Activated T-cell treated with anti-CD3 and anti-CD28 coated beads for 4 hours (primary cell): ENCODE measurements around the gene DOCK9.

Experiments
- DNase-seq: peaks from one replicate; pipeline ENCODE4 v3.0.0-alpha.2; 2020

Gene DOCK9

DNA sequence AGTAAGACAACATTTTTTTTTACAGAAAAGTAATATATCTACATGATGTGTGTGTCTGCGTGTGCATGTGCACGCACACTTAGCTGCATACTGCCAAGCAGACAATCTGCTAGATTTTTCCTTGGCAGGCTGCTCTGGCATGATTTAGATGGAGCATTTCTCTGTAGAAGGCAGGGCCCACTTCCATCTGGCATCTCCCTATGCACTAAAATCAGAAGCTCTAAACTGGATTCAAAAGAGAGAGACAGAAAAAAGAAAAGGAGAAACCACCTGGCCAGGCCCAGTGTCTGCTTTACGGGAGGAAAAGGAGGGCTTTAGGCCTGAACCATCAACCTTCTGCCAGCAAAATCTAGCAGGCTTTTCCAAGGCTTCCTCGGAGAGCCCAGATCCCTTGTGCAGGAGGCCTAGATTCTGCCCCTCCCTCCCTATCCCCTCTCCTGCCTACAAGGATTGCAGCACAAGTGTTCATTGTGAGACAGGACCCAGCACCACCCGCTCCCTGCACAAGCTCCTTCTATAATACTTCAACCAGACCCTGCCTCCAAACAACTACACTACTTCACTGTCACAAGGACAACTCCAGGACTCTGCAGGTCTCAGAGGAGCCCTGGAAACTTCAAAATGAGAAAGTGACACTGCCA lies 99.3 kb downstream of the DOCK9 start:
- DNase-seq, result no peak

DNA sequence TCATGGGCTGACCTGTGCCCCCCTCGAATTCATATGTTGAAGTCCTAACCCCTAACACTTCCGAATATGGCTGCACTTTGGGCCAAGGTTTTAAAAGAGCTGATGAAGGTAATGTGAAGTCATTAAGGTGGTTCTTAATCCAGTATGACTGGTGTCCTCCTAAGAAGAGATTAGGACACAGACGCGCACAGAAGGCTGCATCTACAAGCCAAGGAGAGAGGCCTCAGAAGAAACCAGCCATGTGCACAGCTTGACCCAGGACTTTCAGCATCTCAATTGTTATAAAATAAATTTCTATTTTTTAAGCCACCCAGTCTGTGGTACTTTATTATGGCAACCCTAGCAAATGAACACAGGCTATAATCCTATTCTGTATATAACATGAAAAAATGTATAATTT lies 99.9 kb downstream of the DOCK9 start:
- DNase-seq, result no peak

DNA sequence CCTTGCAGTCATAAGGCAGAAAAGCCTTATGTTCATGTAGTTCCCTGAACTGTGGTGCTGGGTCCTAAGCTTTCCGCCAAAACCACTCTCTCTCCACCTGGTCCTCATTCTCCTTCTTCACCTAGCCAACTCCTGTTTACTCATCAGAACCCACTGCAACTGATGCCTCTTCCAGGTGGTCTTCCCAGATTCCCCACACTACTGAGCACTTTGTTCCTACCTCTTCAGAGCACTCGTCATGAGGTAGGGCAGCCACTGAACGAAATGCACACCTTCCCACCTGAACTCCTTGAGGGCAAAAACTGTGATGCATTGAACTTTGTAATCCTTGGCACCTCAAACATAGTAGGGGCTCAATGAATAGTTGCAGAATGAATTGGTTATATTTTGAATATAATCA lies 100.4 kb downstream of the DOCK9 start:
- no peak for DNase-seq

DNA sequence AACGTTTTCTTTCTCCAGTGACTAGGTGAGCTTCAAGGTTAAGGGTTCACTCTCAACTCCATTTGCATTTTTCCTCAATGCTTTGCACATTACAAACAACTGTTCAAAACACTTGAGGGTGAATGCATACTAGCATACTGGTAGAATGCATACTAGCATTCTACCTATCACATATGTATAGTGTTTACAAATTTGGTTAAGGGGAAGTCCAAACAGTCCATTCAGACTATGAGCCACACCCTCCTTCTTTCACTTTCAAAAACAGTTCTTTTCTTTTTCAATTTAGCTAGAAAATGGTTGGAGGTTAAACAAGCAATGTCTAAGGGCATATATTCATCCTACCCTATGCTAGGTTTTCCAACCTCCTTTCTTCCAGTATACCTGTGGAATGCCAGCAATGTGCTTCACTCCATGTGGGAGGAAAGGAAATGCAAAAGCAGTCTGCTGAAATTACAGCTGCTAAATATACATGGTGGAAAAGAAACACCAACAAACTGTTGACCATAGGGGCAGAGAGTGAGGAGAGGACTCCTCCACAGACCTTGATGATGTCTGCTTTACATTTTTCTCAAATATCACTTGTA lies 102.6 kb downstream of the DOCK9 start:
- DNase-seq, result no peak

DNA sequence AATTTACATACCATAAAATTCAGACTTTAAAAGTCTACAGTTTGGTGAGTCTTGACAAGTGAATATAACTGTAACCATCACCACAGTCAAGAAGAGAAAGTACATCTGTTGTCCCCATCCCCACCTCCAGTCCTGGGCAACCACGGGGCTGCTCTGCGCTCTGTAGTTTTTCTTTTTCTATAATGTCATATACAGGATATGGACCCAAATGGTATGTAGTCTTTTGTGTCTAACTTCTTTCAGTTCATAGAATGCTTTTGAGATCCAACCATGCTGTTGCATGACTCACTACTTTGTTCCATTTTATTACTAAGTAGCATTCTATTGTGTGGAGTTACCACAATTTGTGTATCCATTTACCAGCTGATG lies 103.9 kb downstream of the DOCK9 start:
- DNase-seq, result no peak

DNA sequence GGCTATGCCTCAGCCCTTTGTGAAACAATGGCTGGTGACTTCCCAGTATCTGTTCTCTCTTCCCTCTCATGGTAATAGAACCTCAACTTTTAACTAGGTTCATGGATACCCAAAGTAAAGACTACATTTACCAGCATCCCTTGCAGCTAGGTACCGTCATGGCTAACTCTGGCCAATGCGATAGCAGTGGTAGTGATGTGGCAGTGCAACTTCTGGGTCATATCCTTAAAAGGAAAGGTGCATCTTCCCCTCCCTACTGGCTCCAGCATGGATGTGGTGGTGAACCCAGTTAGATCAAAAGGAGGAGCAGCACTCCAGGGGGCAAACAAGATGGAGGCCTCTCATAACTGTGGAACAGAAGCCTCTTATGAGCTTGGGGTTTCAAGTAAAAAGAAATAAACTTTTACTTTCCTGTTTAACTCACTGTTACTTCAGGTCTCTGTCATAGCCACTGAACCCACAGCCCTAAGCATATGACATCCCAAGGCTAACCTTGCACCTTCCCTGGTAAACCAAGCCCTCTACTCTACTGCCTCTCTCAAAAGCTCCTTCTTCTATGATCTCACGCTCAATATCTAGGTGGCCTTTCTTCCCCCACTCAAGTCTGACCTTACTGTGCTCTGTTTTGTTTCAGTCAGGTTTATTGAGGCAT lies 104.4 kb downstream of the DOCK9 start:
- DNase-seq, result no peak

DNA sequence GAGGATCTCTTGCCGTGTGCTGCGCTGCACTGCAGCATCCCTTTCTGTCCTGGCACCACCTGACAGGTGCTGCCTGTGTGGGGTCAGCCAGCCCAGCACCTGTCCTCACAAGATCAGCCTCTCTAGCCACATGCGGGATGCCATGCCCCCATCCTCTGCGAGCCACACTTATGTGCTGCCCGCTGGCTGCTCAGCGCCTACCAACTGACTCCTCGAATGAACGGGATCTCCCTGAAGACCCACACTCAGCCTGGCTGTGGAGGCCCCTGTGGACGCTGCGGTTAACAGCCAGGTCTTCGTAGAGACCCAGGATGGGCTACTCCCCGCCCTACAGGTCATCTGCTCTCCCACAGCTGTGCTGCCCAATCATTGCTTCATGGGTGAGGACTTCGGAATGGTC lies 106.1 kb downstream of the DOCK9 start:
- DNase-seq, result no peak

DNA sequence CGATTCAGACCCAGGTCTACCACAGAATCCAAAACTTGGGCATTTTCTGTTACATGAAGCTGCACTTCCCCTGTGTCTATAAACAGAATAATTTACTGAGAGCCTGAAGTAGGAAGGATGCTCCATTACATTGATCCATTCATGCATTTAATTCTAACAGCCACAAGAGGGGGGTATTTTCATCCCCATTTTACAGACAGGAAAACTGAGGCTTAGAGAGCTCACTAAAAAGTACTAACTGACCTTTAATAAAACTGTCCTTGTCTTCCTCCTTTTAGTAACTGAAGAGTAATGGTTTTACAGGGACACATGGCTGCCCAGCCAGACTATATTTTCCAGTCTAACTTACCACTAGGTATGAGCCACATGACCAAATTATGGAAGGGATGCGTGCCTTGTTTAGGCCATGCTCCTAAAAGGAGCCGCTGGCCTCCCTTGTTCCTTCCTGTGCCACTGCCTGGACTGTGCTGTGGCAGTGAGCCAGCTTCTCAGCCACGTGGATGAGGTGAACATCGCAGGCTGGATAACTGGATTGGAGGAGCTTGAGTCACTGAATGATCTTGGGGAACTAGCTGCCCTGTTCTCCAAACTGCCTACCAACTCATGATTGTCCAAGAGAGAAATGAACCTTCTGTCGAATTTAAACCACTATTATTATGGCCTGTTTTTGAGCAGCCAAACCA lies 108.3 kb downstream of the DOCK9 start:
- DNase-seq, result no peak

DNA sequence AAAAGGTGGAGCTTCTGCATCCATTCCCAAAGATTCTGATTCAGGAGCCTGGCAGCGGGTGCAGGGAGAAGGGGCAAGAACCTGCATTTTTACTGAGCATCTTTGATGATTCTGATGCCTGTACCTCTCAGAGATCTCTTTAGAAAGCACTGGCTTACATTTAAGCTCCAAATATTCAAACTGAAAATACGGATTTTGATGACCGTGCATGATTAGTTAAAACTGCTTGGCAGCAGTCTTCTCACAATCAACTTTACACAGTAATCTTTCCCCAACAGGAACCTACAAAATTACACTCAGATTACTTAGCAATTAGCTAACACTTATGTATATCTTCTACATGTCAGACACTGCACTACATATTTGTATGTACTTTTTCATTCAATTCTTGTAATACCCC lies 108.9 kb downstream of the DOCK9 start:
- no peak for DNase-seq

DNA sequence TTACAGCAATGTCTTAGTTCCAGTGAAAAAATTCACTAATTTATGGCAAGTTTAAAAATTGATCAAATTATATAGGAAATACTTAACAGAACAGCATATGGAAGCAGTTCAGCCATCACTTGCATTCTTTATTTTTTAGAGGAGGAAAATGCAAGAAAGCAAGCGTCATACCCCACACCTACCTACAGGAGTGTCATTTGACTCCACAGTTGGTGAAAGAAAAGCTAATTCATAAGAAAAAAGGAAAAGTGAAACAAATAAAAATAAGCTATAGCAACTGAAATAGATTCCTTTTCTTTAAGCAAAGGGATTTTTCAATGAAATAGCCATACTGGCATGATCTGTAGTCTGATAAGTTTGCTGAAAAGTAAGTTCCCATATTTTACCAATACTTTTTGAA lies 111.0 kb downstream of the DOCK9 start:
- no peak for DNase-seq

DNA sequence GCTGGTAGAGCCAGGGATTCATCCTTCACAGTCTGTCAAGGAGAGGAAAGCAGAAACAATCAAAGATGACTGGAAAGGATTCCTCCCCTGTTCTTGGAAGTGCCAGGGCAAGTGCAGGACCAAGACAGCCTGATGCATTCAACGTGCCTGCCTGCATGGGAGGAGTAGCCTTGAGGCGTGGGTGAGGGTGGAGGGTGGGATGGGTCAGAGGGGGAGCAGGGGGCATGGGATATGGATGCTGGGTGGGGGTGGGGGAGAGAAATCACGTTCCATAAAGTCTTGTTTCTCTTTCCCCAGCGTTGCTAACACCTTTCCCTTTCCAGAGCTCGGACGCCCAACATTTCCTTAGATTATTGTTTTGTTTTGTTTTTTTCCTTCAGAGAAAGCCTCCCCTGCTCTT lies 117.4 kb downstream of the DOCK9 start:
- DNase-seq, result no peak

DNA sequence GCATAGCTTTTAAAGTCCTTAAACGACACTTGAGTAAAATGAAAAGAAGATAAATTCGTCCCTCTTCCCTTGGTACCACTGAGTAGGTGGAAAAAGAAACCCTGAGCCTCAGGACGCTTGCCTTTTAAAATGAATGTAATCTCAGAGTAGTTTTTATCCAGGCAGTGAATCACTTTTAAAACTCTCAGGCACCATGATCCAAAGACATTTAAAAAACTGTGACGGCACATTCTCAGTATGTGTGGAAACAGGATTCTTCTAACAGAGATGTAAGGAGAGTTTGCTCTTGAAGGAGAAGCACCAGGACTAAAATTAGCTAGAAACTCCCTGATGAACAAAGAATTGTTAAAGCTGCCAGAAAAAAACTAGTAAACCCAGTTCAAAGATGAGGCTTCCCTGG lies 119.7 kb downstream of the DOCK9 start:
- DNase-seq, result no peak

DNA sequence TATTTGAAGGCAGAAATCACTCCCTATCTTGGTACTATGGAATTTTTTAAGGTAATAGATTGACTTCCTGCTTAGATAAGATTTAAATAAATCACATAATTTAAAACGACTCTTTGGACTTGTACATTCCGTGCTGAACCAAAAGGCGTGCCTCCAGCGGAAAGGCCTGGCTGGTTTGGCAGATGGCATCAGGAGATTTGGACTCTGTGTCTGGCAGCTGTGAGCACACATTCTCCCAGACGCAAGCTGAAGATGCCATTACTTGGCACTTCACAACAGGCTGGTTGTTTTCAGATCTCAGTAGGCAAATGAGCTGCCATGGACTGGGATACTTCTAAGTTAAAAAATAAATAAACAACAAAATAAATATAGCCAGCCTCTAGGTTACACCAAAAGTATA lies 120.9 kb downstream of the DOCK9 start:
- no peak for DNase-seq

DNA sequence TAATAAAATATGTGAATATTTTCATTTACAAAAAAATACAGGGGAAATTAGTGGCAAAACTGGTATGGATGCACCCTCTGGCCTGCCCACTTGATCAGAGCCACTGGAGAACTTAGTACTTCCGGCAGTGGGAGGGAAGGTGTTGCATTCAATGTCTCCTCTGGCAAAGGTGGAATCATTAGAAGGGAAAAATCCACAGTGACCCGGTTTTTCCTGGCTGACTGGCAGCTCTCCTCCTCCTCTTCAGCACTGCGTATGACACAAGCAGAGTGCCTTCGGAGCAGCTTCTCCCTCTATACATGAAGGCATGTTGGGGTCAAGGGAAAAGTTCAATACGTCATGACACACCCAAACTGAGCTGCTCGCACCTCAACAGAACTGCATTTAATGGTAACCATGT lies 123.4 kb downstream of the DOCK9 start:
- no peak for DNase-seq

DNA sequence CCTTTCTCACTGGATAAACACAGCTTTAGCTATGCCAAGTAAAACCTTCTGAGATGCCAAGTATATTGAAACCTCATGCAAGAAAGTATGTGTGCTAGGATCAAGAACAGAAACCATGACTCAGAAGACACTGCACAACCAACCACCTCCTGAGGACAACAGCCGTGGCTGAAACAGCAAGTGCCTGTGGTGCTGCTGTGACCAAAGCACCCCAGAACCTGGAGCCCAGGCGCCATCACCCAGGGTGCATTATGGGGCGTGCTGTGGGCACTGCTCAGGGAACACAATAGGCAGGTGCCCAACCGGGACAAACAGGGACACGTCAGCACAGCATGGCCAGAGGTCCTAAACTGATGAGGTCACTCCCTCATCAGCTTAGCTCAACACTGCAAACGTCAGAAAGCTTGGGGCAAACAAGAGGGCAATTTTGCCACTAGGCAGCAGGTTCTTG lies 124.1 kb downstream of the DOCK9 start:
- no peak for DNase-seq

DNA sequence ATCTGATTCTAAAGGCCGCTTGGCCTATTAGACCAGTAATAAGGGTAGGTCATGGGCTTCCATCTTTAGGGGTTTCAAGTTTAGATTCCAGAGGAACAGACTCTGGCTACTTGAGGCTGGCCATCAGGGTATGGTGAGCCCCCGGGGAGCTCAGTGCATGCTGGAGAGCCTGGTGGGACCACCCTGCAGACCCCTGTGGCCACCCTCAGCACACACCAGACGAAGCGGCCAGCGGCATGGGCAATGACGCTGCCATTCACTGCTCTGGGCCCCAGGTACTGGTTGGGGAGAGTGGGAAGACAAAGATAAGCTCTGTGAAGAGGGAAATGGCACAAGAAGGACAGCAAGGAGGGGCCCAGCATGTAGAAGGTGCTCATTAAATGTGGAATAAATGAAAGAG lies 126.6 kb downstream of the DOCK9 start:
- DNase-seq, result no peak

DNA sequence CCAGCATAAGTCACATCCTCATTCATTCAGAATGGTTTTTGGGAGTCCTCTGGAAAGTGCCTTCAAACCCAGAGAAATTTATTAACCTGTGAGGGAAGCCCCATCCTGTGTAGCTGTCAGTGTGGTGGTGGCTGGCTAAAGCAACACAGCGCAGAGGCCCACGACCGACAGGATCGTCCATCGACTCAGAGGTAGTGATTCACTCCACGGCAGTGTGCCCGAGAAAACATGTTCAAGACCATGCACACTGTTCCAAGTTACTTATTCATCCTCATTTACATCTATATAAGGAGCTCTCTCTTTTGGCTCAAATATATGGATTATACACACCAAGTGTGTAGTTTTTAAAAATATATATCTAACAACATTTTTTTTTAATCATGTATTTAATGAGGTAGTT lies 129.1 kb downstream of the DOCK9 start:
- DNase-seq, result no peak

DNA sequence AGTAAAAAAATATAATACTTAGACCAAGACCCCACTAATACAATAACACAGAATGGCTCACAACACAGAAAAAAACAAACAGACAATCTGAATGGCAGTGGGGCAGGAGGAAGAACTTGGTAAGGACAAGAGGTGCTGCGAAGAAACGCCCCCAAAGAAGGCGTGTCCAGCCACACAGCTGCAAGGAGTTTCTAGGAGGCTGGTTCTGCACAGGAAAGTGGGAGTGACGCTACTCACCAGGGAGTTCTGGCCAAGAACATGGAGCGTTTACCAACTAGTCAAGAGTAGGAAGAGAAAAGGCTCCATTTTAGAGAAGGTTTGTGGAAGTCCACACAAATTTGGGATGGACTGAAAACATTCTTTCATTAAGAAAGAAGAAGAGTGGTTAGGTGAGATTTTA lies 130.1 kb downstream of the DOCK9 start:
- DNase-seq, result no peak

DNA sequence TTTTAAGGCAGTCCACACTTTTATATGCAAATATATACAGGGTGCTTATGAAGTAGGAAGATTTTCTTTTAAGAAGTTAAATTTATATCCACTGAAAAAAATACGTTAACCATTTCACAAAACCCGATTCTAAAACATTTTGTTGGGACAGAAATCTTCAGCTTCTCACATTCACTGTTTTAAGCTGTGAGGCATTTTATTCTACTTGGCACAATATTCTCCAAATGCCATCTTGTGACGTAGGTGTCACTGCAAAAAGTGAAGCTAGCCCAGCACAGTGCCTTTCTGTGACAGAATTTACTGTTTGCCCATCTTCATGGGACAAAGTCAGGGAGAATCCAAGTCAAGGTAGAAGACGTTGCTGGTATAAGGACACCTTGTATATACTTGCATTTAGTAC lies 130.9 kb downstream of the DOCK9 start:
- DNase-seq, result no peak

DNA sequence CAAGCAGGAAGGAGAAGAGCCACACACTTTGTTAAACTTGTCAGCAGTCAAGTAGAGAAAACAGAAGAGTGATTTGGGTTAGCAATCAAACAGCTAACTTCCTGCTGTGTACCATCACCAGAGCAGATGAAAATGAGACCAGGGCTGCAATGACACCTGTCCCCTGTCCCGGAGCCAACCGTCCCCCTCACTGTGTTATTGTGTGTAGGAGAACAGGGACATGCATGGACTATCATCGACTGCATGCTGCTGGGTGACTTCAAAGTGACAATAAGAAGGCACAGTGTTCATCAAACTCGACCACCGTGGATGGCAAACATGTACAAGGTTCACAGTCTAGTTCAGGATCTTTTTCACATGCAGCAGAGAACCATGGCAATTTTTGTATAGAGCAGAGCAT lies 131.3 kb downstream of the DOCK9 start:
- DNase-seq, result no peak

DNA sequence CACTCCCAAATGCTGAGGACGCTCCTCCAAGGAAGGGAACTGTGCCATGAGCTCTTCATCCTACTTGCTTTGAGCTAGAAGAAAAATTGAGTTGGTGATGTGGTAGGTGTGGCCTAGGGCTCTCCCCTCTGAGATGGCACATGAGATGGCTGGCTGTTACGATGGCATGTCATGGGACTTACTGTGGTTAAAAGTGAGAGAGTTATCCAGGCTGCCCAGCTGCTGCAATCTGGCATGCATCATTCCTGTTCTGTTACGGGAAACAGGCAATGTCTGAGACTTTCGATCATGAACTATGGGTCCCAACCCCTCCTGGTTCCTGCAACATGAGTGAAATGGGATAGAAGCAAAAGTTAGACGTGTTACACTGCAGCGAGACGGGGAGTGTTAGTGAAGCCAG lies 132.1 kb downstream of the DOCK9 start:
- no peak for DNase-seq

DNA sequence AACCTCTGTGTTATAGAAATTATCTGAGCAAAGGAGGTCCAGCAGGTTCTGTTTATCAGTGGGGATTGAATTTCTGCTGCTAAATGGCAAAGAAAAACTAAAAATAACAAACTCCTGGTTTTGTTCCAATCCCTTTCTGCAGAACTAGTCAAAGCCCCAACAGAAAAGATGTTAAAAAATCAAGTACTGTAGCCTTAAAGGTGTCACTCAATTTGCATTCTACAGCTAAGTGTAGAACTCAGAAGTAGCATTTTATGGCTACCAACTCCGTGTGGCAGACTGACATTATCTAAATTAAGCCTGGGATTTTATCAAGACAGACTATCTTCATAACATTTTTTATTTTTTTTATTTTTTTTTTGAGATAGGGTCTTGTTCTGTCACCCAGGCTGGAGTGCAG lies 133.8 kb downstream of the DOCK9 start:
- no peak for DNase-seq

DNA sequence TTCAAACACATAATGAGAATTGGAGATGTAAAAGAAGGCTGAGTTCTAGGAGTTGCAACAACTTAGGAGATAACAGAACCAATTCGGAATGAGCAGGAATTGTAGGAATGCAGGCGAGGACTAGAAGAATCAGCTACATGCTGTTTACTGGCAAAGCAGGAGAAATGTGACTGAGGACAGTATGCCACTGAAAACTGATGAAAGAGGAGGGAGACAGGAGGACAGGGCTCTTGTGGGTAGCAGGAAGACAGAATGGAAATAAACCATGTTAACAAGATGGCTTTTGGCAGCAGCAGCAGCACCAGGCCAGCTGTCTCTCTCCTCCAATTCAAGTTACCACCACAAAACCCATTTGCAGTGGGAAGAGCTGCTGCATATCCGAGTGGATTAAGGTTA lies 134.4 kb downstream of the DOCK9 start:
- DNase-seq, result no peak

DNA sequence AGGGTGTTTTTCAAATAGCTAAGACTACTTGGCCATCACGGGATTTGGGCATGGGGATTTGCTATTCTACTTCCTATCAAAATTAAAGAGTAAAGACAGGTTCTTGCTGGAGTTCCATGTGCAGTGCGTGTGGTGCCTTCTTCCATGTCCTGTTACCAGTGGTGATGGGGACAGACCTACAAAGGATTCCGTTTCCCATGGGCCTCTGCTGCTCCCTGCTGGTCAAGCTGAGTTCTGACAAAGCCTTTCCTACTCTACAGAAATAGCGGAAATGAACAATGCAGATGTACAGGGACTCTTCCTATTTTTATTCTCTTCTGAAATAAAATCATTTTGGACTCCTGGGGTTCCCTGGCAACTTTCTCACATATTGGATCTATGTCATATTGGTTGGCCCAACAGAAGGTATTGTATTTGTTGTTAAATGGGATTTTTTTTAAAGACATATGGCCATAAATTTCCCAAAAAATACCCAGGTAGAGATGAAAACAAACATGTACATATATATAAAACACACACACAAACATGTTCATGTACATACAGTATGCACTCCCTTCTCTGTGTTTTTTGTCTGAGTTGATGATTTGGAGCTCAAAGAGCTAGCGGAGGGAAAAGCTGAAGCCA lies 134.9 kb downstream of the DOCK9 start:
- peak; percentile 51 for DNase-seq
